Psoas muscle (tissue), 8 donors: ENCODE measurements around the gene RIMS3. TPM values are rescaled to one million over a fixed set of nuclear protein-coding genes. Genes with fewer than 3 reads are reported as not detected.

ENCODE experiments used
- ATAC-seq, 4 donors: fragments of 200-7000 bp; cut with Tn5 transposase; one replicate each; pipeline ENCODE4 v1.9.1; 2020; ENCODE audit warnings: moderate library complexity in 3 of 4, mild to moderate bottlenecking in 2 of 4
- DNase-seq, 2 donors: peaks; one replicate each; pipeline ENCODE4 v3.0.0-alpha.2; 2020
- H3K27ac ChIP-seq: fragments of 200-600 bp; one replicate; pipeline ENCODE4 v1.8.0; 2022
- H3K27me3 ChIP-seq, 3 donors: fragments of 200-600 bp in 1 of 3; one replicate each; pipeline versions ENCODE4 v1.6.1 to v1.8.0; 2013 to 2022; ENCODE audit warnings: low read length in 2 of 3, mild to moderate bottlenecking in 2 of 3, moderate library complexity in 1 of 3; ENCODE audit not compliant: insufficient read depth in 3 of 3
- H3K36me3 ChIP-seq, 2 donors: fragments of 200-600 bp in 1 of 2; one replicate each; pipeline versions ENCODE4 v1.6.1 to v1.8.0; 2013 to 2022; ENCODE audit warnings: low read depth in 1 of 2, mild to moderate bottlenecking in 1 of 2, moderate library complexity in 1 of 2; ENCODE audit not compliant: insufficient read depth in 1 of 2
- H3K4me1 ChIP-seq: fragments of 200-600 bp; one replicate; pipeline ENCODE4 v1.8.0; 2022
- H3K4me3 ChIP-seq: fragments of 200-600 bp; one replicate; pipeline ENCODE4 v1.8.0; 2022; ENCODE audit warnings: mild to moderate bottlenecking
- H3K9me3 ChIP-seq: fragments of 200-600 bp; one replicate; pipeline ENCODE4 v1.8.0; 2022
- WGBS, 3 donors: extraction: QIAGEN DNeasy Blood & Tissue Kit; methylation state at CpG; one replicate each; pipeline versions ENCODE4 v1.1.6 to v1.1.7; 2013; 5-methylcytosine and 5-hydroxymethylcytosine counted together
- intact Hi-C, 2 donors: fragments of 100-400 bp; cut with DNase I; formaldehyde crosslinking; loops; one replicate each; pipeline versions ENCODE4 v1.11.0 to v1.14.2; 2022
- polyA plus RNA-seq, 3 donors: library from polyadenylated mRNA; stranded (reverse); fragments of 200-250 nt; gene quantifications; one replicate each; pipeline ENCODE4 v1.2.3, GENCODE V29; 2013
- total RNA-seq, 4 donors: library from RNA; stranded (reverse); fragmentation: NEBNext Ultra II Directional in 2 of 4; extraction: Animal tissue kit (Norgen Biotek cat#: 25700) in 2 of 4; gene quantifications; one replicate each; pipeline versions ENCODE4 v1.2.1 to v1.2.4, GENCODE V29; 2021 to 2023
- TF ChIP-seq, protein P1 (sequence below): fragments of 200-600 bp; IDR thresholded peaks from one replicate; pipeline ENCODE4 v1.8.0; 2022; ENCODE audit warnings: antibody characterized with exemption
- donor health status: healthy with polysubstance abuse.
- donor health status: DM: no; HTN: no; CAD: no; lungs with moderate emphysema.
- donor health status: Bipolar disorder and iron deficiency.
- donor health status: healthy.
- donor health status: DM: yes; HTN: yes; CAD: no.
- donor health status: DM: no; HTN: no; CAD: no.
- donor health status: DM: no; HTN: no; CAD: no.
- donor health status: DM: yes; HTN: yes; CAD: no.

Gene RIMS3
- total and polyA plus RNA-seq, 7 donors, result 0.07 to 0.42 (median 0.31) TPM

DNA sequence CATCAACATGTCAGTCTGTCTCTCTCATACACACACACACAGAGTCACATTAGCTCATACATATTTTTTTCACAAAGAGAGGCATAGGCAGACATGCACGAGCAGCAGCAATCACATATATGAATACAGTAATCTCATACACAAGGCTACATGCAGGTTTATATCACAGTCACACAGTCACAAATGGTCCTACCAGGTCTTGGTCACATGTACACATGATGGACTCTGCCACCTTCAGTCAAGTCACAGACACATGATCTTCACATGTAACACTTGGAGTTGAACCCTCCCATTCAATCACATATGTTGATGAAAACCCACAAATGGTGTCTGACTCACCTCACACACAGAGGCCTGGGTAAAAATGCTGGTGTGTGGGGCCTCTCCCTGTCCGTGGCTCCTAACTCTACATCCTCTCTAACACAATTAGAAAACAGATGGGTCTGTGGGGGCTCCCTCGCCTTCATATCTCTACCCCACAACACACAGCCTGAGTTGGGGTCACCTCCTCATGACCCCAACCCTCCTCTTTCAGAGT lies 27.9 kb downstream of the RIMS3 start:
- no peak overlapping the region for H3K4me3 ChIP-seq
- no peaks in the 10 kb centered on the region for H3K4me1 ChIP-seq
- H3K27me3 ChIP-seq, result no peaks in the 10 kb centered on the region
- H3K36me3 ChIP-seq, result no peaks in the 10 kb centered on the region
- DNase-seq (no peak), ATAC-seq (no peak)
- intact Hi-C loops, result no loop called here
- no peaks in the 10 kb centered on the region for H3K9me3 ChIP-seq
- 84 to 87% (median 86%) methylated on average over 3 of the region's 3 CpGs for WGBS, 3 donors
- no peak overlapping the region for H3K27ac ChIP-seq
- TF ChIP-seq, protein P1, sequence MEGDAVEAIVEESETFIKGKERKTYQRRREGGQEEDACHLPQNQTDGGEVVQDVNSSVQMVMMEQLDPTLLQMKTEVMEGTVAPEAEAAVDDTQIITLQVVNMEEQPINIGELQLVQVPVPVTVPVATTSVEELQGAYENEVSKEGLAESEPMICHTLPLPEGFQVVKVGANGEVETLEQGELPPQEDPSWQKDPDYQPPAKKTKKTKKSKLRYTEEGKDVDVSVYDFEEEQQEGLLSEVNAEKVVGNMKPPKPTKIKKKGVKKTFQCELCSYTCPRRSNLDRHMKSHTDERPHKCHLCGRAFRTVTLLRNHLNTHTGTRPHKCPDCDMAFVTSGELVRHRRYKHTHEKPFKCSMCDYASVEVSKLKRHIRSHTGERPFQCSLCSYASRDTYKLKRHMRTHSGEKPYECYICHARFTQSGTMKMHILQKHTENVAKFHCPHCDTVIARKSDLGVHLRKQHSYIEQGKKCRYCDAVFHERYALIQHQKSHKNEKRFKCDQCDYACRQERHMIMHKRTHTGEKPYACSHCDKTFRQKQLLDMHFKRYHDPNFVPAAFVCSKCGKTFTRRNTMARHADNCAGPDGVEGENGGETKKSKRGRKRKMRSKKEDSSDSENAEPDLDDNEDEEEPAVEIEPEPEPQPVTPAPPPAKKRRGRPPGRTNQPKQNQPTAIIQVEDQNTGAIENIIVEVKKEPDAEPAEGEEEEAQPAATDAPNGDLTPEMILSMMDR, result no peak

DNA sequence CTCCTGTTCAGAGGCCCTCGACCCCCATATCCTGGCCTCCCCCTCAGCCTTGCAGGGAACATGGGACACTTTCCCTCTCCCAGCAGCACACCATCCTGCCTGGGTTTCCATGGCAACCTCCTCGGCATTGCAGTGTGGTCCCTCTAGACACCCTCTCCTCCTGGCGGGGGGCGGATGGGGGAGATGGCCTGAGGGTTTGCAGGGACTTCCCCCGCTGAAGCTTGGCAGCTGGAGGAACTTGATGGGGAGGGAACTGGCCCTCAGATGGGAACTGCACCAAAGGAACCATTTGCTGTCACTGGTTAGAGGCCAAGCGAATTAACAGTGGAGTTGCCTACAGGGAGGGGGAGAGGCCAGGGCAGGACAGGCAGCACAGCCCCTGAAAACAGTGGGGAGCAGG lies 28.7 kb downstream of the RIMS3 start:
- 30 to 37% (median 31%) methylated on average over 6 of the region's 6 CpGs for WGBS, 3 donors
- no peaks in the 10 kb centered on the region for H3K4me1 ChIP-seq
- H3K36me3 ChIP-seq, result no peaks in the 10 kb centered on the region
- intact Hi-C loops, result no loop called here
- no peaks in the 10 kb centered on the region for H3K9me3 ChIP-seq
- TF ChIP-seq, protein P1, result no peak
- no peak for ATAC-seq
- H3K4me3 ChIP-seq, result no peak overlapping the region
- no peaks in the 10 kb centered on the region for H3K27me3 ChIP-seq
- DNase-seq, result no peak
- no peak overlapping the region for H3K27ac ChIP-seq

DNA sequence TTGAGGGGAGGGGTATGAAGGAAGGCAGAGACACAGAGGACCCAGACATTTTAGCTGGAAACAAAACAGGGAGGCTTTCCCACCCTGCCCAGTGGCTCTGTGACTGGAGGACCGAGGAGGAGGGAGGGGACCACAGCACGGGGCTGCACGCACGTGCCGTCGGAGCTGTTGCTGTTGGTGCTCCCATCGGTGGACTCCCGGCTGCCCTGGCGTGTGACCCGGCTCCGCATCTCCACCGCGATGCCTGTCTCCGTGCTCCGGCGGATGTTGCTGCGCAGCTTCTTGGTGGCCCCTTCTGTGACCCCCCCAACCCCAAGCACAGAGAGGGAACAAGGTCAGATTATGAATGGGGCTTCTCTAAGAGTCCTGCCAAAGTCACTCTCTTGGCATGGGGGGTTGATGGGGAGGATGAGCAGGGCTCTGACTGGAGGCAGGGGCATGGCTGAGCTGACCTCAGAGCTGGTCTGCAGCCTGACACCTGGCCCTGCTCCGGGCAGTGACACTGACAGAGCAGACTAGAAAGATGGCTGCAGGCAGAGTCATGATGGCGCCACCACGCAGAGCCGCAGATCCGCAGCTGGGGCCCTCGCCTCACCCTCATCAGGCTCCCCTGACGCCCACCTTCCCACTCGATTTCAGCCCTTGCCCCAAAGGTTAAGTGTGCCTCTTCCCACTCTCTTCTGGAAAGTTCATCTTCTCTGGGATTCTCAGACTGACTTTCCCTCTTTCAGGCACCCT lies 29.6 kb downstream of the RIMS3 start:
- 93 to 98% (median 94%) methylated on average over 17 to 25 of the region's 25 CpGs for WGBS, 3 donors
- TF ChIP-seq, protein P1, result no peak

DNA sequence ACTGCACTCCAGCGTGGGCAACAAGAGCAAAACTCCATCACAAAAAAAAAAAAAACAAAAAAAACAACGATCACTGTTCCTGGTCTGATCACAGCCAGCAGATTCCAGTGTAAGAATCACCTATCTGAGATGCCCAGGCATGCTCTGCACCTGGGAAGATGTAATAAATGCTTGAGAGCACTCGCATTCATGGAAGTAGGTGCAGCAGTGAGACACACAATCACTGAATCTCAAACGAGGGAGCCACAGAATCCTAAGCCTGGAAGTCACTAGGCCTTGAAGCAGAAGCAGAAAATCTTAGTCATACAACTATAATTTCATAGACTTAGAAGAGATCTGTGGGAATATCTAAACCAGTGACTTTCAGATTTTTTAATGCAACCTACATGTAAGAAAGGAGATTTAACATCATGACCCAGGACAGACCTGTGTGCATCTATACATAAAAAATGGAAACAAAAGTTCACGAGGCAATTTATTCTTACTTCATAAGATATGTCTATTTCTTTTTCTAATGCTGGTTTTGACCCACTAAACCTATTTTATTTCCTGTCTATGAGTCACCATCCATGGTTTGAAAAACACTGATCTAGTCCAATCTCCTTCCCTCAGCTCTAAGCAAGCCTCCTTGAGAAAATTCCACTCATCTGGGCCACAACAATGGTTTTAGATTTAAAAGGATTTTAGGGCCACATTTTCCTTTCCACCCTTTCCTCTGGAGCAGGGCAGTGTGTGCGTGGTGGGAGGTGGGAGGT lies 30.4 kb downstream of the RIMS3 start:
- no peaks in the 10 kb centered on the region for H3K36me3 ChIP-seq
- TF ChIP-seq, protein P1, result no peak
- DNase-seq (no peak), ATAC-seq (no peak)
- no peaks in the 10 kb centered on the region for H3K27me3 ChIP-seq
- H3K4me1 ChIP-seq, result no peaks in the 10 kb centered on the region
- 86 to 89% (median 88%) methylated on average over 6 of the region's 6 CpGs for WGBS, 3 donors
- intact Hi-C loops, result no loop called here
- no peak overlapping the region for H3K4me3 ChIP-seq
- no peak overlapping the region for H3K27ac ChIP-seq
- H3K9me3 ChIP-seq, result no peaks in the 10 kb centered on the region

More for the DNA sequence above, 29.6 kb downstream of the RIMS3 start:
- Histone ChIP-seq H3K27me3 (no peaks in the 10 kb centered on the region), H3K27ac (no peak overlapping the region), H3K36me3 (no peaks in the 10 kb centered on the region), H3K4me1 (no peaks in the 10 kb centered on the region), H3K4me3 (no peak overlapping the region), H3K9me3 (no peaks in the 10 kb centered on the region)
- ATAC-seq (no peak), DNase-seq (no peak)
- intact Hi-C loops, result no loop called here
